B cell (primary cell): Measurements from ENCODE around the gene VAV3. TPM values are rescaled to one million over a fixed set of nuclear protein-coding genes. Genes with fewer than 3 reads are reported as not detected.

Experiments used
- ATAC-seq: fragments of 200-7000 bp; cut with Tn5 transposase; one replicate; pipeline ENCODE4 v1.10.0; 2021; ENCODE audit warnings: low read depth, mild to moderate bottlenecking, moderate number of reproducible peaks, moderate library complexity
- CTCF ChIA-PET: fragments of 350-600 bp; sonication (Branson Sonifier 250); formaldehyde crosslinking; loops from one replicate; lab custom pipeline; 2021; ENCODE audit warnings: antibody characterized with exemption, inconsistent platforms; lab: Charles Lee
- POLR2A ChIA-PET: fragments of 350-600 bp; sonication (Branson Sonifier 250); formaldehyde crosslinking; loops from one replicate; lab custom pipeline; 2021; ENCODE audit warnings: antibody characterized with exemption; lab: Charles Lee
- DNase-seq: peaks from one replicate; pipeline ENCODE4 v3.0.0; 2013
- H2AFZ ChIP-seq: 2 replicates; pipeline ENCODE4 v1.6.1; 2012; ENCODE audit warnings: mild to moderate bottlenecking, low read depth, low read length; ENCODE audit not compliant: insufficient read depth, poor library complexity, severe bottlenecking
- H3K27ac ChIP-seq, 2 donors: 1 replicate in 1 of 2; 2 replicates in 1 of 2; pipeline ENCODE4 v1.5.1; 2012 to 2013; ENCODE audit warnings: low read length in 2 of 2, mild to moderate bottlenecking in 2 of 2, moderate library complexity in 1 of 2
- H3K27me3 ChIP-seq, 4 experiments: fragments of 200-600 bp in 1 of 4; sonication (generic) in 1 of 4; replicated peaks in 1 of 4; 1 replicate in 2 of 4; 2 replicates in 2 of 4; pipeline versions ENCODE4 v1.6.1 to v1.7.0; 2013 to 2016; ENCODE audit warnings: low read length in 3 of 4, mild to moderate bottlenecking in 2 of 4, mixed read lengths in 1 of 4, moderate library complexity in 1 of 4; ENCODE audit not compliant: insufficient read depth in 4 of 4, control insufficient read depth in 3 of 4; ENCODE audit errors: control extremely low read depth in 1 of 4
- H3K36me3 ChIP-seq, 2 experiments: replicated peaks in 1 of 2; 1 replicate in 1 of 2; 2 replicates in 1 of 2; pipeline versions ENCODE4 v1.6.1 to v1.7.1; 2013; ENCODE audit warnings: low read length in 1 of 2; ENCODE audit not compliant: insufficient read depth in 2 of 2, control insufficient read depth in 1 of 2; ENCODE audit errors: control extremely low read depth in 1 of 2, extremely low read depth in 1 of 2
- H3K4me1 ChIP-seq, 2 donors: fragments of 200-600 bp in 1 of 2; sonication (generic) in 1 of 2; 1 replicate in 1 of 2; 2 replicates in 1 of 2; pipeline versions ENCODE4 v1.5.1 to v1.6.1; 2013 to 2017; ENCODE audit warnings: low read length in 2 of 2; ENCODE audit not compliant: control insufficient read depth in 2 of 2, insufficient read depth in 2 of 2
- H3K4me2 ChIP-seq: replicated peaks from 2 replicates; pipeline ENCODE3; 2012; ENCODE audit warnings: mild to moderate bottlenecking, low read depth, low read length; ENCODE audit not compliant: poor library complexity, severe bottlenecking
- H3K4me3 ChIP-seq, 5 experiments: fragments of 200-600 bp in 1 of 5; sonication (generic) in 1 of 5; 1 replicate in 3 of 5; 2 replicates in 2 of 5; pipeline versions ENCODE4 v1.5.1 to v1.7.0; 2011 to 2016; ENCODE audit warnings: low read length in 4 of 5, mild to moderate bottlenecking in 4 of 5, low read depth in 2 of 5, control low read depth in 1 of 5, moderate library complexity in 1 of 5; ENCODE audit not compliant: insufficient read depth in 1 of 5; ENCODE audit errors: control extremely low read depth in 1 of 5, extremely low read depth in 1 of 5
- H3K79me2 ChIP-seq: fragments of 200-600 bp; sonication (generic); one replicate; pipeline ENCODE4 v1.6.0; 2016; ENCODE audit warnings: low read length; ENCODE audit not compliant: control insufficient read depth, insufficient read depth
- H3K9ac ChIP-seq: fragments of 200-600 bp; sonication (generic); 2 replicates; pipeline ENCODE4 v1.6.1; 2017; ENCODE audit warnings: mild to moderate bottlenecking, low read length, moderate library complexity
- H3K9me3 ChIP-seq, 3 donors: one replicate each; pipeline versions ENCODE4 v1.6.1 to v1.7.1; 2013; ENCODE audit warnings: low read length in 2 of 3; ENCODE audit not compliant: control insufficient read depth in 2 of 3, insufficient read depth in 1 of 3; ENCODE audit errors: control extremely low read depth in 1 of 3
- H4K20me1 ChIP-seq: 2 replicates; pipeline ENCODE4 v1.6.0; 2012; ENCODE audit warnings: mild to moderate bottlenecking, low read length; ENCODE audit not compliant: insufficient read depth, control insufficient read depth, poor library complexity, severe bottlenecking
- H3K27ac Mint-ChIP-seq: one replicate; pipeline ENCODE4 v1.8.0; 2021; ENCODE audit warnings: mixed read lengths
- H3K27me3 Mint-ChIP-seq: one replicate; pipeline ENCODE4 v1.8.0; 2021; ENCODE audit warnings: mixed read lengths
- H3K4me1 Mint-ChIP-seq: one replicate; pipeline ENCODE4 v1.8.0; 2021; ENCODE audit warnings: mixed read lengths
- H3K4me3 Mint-ChIP-seq: one replicate; pipeline ENCODE4 v1.8.0; 2021; ENCODE audit warnings: mixed read lengths
- H3K9me3 Mint-ChIP-seq: one replicate; pipeline ENCODE4 v1.8.0; 2022; ENCODE audit warnings: mixed read lengths; ENCODE audit not compliant: insufficient read depth
- EZH2 ChIP-seq: IDR thresholded peaks from 2 replicates; pipeline ENCODE4 v1.6.1; 2012; ENCODE audit warnings: borderline replicate concordance, low read depth, mild to moderate bottlenecking, moderate library complexity, low read length; ENCODE audit not compliant: insufficient read depth, poor library complexity, severe bottlenecking
- WGBS: methylation state at CpG from one replicate; pipeline ENCODE4 v1.1.5; 2013; ENCODE audit warnings: missing lambda C conversion rate; ENCODE audit not compliant: insufficient coverage; 5-methylcytosine and 5-hydroxymethylcytosine counted together
- intact Hi-C: fragments of 100-400 bp; cut with micrococcal nuclease; formaldehyde crosslinking; loops from one replicate; pipeline ENCODE4 v1.10.0; 2022
- polyA plus RNA-seq: library from polyadenylated mRNA; depleted of rRNA; stranded (reverse); fragments of >200 nt; gene quantifications from 2 replicates; pipeline ENCODE4 v1.2.3, GENCODE V29; 2012
- total RNA-seq, 2 donors: library from RNA; stranded (reverse); fragments of 120-200 nt in 1 of 2; gene quantifications; 1 replicate in 1 of 2; 2 replicates in 1 of 2; pipeline versions ENCODE4 v1.2.3 to v1.2.4, GENCODE V29; 2013 to 2022
- TF ChIP-seq, protein P1 (sequence below): fragments of 200-600 bp; IDR thresholded peaks from one replicate; pipeline ENCODE4 v1.8.0; 2022; ENCODE audit warnings: antibody characterized with exemption, mild to moderate bottlenecking

VAV3 gene
- total and polyA plus RNA-seq, 2 donors (not counting 1 experiment from before 2014, with no cell fraction given), result 14.8 to 32.5 TPM

GRCh38 chr1:107824946-107825345 lies 140.0 kb downstream of the VAV3 start:
- peaks cover 0 to 6% (median 2%) of the 10 kb centered on the region in 3 donors for H3K9me3 ChIP-seq
- H3K9me3 Mint-ChIP-seq, result peaks cover 4% of the 10 kb centered on the region
- no CpG with 5 or more reads among the region's 2 CpGs for WGBS
- H2AFZ ChIP-seq, result no peak overlapping the region
- ATAC-seq (no peak), DNase-seq (no peak)
- ChIA-PET CTCF (no interaction called here), POLR2A (no interaction called here)
- peaks cover 4 to 8% of the 10 kb centered on the region in 2 experiments for H3K36me3 ChIP-seq
- peaks cover 80% of the 10 kb centered on the region for H3K79me2 ChIP-seq
- no peak overlapping the region for H3K27ac Mint-ChIP-seq
- no peaks in the 10 kb centered on the region for H3K27me3 ChIP-seq
- intact Hi-C loops, result loop anchor here (5.0 kb wide), 1 partner anchor 38 kb away; no protein-coding TSS in a partner anchor
- H3K4me3 Mint-ChIP-seq, result no peak overlapping the region
- peaks cover 41 to 60% of the 10 kb centered on the region in 2 donors for H3K4me1 ChIP-seq
- H3K4me1 Mint-ChIP-seq, result peaks cover 77% of the 10 kb centered on the region
- no peak overlapping the region for H3K9ac ChIP-seq
- no peaks in the 10 kb centered on the region for H4K20me1 ChIP-seq
- no peak overlapping the region for H3K4me3 ChIP-seq
- H3K27ac ChIP-seq, result peak overlapping the region in 1 of 2 donors; percentile 72
- TF ChIP-seq, protein P1, sequence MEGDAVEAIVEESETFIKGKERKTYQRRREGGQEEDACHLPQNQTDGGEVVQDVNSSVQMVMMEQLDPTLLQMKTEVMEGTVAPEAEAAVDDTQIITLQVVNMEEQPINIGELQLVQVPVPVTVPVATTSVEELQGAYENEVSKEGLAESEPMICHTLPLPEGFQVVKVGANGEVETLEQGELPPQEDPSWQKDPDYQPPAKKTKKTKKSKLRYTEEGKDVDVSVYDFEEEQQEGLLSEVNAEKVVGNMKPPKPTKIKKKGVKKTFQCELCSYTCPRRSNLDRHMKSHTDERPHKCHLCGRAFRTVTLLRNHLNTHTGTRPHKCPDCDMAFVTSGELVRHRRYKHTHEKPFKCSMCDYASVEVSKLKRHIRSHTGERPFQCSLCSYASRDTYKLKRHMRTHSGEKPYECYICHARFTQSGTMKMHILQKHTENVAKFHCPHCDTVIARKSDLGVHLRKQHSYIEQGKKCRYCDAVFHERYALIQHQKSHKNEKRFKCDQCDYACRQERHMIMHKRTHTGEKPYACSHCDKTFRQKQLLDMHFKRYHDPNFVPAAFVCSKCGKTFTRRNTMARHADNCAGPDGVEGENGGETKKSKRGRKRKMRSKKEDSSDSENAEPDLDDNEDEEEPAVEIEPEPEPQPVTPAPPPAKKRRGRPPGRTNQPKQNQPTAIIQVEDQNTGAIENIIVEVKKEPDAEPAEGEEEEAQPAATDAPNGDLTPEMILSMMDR, result no peak
- no peak for TF ChIP-seq EZH2
- peak overlapping the region; percentile 4 for H3K4me2 ChIP-seq
- H3K27me3 Mint-ChIP-seq, result no peaks in the 10 kb centered on the region

DNA sequence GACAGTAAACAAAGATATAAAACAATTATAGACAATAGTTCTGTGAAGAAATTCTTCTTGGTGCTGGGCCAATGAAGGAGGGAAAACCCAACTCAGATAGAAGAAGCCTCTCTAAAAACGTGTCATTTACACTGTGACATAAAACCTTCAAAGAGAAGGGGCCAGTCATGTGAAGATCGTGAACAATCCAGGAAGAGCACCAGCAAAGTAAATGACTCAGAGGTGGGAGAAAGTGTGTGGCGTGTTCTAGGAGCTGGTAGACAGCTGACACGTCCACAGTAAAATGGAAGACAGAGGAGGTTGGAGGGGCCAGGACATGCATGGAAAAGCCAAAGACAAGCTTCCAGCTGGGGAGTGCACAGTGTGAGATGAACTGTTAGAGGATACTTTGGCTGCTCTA lies 143.6 kb downstream of the VAV3 start:
- CTCF ChIA-PET, result no interaction called here
- POLR2A ChIA-PET, result no interaction called here
- peak overlapping the region; percentile 5 for H3K27ac Mint-ChIP-seq
- intact Hi-C loops, result loop anchor here (2.0 kb wide), 1 partner anchor 15 kb away; no protein-coding TSS in a partner anchor
- H3K4me3 ChIP-seq, result no peak overlapping the region
- DNase-seq (no peak), ATAC-seq (no peak)
- TF ChIP-seq, protein P1, result no peak
- TF ChIP-seq EZH2, result no peak
- H3K27ac ChIP-seq, result no peak overlapping the region
- peaks cover 20 to 41% of the 10 kb centered on the region in 2 donors for H3K4me1 ChIP-seq
- no peak overlapping the region for H3K9ac ChIP-seq
- H3K27me3 Mint-ChIP-seq, result no peaks in the 10 kb centered on the region
- WGBS, result 93% methylated on average over 3 of the region's 4 CpGs
- no peak overlapping the region for H2AFZ ChIP-seq
- peaks cover 0 to 6% (median 2%) of the 10 kb centered on the region in 3 donors for H3K9me3 ChIP-seq
- H4K20me1 ChIP-seq, result no peaks in the 10 kb centered on the region
- peaks cover 4 to 8% of the 10 kb centered on the region in 2 experiments for H3K36me3 ChIP-seq
- H3K27me3 ChIP-seq, result no peaks in the 10 kb centered on the region
- H3K79me2 ChIP-seq, result peaks cover 97% of the 10 kb centered on the region
- no peak overlapping the region for H3K4me3 Mint-ChIP-seq
- H3K4me1 Mint-ChIP-seq, result peaks cover 68% of the 10 kb centered on the region
- H3K4me2 ChIP-seq, result no peak overlapping the region
- peaks cover 4% of the 10 kb centered on the region for H3K9me3 Mint-ChIP-seq
